ENCODE data around the gene SAP30L.

SAP30L gene

DNA sequence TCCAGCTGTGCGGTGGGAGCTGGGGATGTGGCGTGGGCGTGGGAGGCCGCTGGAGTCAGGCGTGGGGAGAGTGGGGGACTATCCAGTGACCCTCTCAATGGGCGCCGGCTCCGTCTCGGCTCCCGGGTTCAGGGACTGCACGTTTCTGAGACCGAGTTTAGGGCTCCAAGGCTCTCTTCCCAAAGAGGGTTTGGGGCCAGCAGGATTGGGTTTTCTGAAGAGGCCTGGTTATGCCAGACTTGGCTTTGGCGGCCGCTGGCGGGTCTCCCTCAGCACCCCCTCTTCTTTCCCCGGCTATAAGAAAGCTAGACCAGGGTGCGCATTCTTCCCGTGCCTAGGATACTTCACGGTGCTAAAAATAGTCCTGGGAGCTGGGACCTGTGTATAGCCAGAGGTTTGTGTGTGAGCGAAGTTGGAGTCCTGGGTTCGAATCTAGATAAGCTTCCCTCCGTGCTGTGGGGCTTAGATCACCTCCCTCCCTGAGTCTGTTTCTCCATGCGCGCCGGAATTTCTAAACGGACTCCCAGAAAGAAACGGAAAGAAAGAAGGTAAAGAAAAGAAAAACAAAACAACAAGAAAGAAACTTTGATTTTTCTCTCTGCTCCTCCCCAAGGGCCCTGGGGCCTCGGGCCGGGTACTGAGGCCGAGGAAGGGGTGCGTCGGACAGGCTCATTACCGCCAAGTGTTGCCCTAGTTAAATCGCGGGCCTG, 27.2 kb downstream of the SAP30L start:
- ChIA-PET CTCF (interaction anchor here (0.9 to 1.2 kb wide), 3 partner anchors 9 to 11 kb away, joined by 3 to 5 read pairs (median 3); no protein-coding TSS in a partner anchor), POLR2A (no interaction called here)
- H3K4me3 ChIP-seq (ENCODE audit: low read depth, low read length), result no peak overlapping the region
- DNase-seq (ENCODE audit: low read depth, low spot score), result no peak
- TF ChIP-seq, protein P1, sequence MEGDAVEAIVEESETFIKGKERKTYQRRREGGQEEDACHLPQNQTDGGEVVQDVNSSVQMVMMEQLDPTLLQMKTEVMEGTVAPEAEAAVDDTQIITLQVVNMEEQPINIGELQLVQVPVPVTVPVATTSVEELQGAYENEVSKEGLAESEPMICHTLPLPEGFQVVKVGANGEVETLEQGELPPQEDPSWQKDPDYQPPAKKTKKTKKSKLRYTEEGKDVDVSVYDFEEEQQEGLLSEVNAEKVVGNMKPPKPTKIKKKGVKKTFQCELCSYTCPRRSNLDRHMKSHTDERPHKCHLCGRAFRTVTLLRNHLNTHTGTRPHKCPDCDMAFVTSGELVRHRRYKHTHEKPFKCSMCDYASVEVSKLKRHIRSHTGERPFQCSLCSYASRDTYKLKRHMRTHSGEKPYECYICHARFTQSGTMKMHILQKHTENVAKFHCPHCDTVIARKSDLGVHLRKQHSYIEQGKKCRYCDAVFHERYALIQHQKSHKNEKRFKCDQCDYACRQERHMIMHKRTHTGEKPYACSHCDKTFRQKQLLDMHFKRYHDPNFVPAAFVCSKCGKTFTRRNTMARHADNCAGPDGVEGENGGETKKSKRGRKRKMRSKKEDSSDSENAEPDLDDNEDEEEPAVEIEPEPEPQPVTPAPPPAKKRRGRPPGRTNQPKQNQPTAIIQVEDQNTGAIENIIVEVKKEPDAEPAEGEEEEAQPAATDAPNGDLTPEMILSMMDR (IDR thresholded peaks at IDR 0.05; ENCODE audit: insufficient read depth, low read length, missing control alignments), result no peak

DNA sequence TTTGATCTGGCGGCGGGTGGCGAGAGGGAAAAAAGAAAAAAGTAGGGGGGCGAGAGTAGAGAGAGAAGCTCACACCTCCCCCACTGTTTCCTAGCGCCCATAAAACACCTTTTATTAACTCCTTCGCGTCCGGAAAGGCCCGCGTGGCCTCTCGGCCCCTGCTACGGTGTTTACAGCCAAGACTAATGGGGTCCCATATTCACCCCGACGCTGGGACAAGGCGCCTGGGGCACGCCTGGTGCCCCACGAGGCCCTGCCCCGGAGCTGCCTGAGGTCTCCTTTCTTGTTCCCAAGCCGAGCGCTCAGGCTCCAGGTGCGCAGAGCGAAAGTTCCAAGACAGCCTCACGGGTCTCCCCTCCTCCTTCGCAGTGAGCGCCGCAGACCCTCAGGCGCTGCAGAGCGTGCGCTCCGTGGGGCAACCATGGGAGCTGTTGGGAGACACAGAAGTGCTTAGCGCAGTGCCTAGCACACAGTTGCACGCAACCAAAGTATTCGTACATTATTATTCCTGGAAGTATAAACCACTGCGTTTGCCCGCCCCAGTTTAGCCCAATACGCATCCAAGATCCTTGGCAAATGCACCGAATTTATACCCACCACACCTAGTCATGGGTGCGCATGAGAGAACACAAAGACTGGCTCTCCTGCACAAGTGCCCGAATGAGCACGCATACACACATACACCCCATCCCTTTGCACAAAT, 27.9 kb downstream of the SAP30L start:
- TF ChIP-seq, protein P1 (IDR thresholded peaks at IDR 0.05; ENCODE audit: insufficient read depth, low read length, missing control alignments), result no peak
- ChIA-PET CTCF (interaction anchor here (0.9 to 1.3 kb wide), 5 partner anchors 8 to 166 kb away, joined by 3 to 5 read pairs (median 3); no protein-coding TSS in a partner anchor), POLR2A (no interaction called here)
- DNase-seq (ENCODE audit: low read depth, low spot score), result no peak
- no peak overlapping the region for H3K4me3 ChIP-seq (ENCODE audit: low read depth, low read length)

DNA sequence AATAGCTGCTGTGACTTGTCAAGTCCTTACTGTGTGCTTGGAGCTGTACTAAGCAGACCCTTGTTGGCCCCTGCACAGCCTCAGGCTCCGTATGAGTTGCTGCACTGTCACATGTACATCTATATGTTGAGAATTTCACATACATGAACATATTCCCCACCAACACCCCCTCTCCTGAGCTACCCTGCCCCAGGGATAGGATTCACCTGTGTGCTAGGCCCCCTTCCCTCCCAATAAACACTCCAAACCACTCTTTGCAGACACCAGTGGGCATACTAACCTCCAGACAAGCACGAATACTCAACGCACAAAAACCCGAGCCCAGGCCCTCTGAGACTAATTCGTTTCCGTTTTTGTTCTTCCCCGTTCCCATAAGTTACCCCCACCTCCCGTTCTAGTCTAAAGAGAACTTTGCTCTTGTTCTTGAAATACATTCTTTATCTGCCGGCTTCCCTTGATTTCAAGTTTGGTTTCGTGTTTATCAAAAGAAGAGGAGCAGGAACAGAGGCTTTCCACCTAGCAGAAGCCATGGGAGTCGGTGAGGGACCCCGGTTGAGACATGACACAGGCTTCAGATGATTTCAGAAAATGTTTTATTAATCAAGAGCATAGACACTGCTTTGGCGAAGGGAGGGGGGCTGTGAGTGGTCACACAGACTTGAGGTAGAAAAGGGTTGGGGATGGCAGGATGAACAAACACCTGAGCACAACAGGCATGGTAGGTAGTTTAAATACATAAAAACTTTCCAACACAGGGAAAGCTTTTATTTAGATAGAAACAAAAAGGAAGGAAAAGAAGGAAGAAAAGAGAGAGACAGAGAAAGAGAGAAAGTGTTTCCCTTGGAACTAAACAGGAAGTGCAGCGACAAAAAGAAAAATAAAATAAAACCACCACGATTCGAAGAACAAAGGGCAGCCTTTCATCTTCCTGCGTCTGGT, 28.9 kb downstream of the SAP30L start:
- CTCF ChIA-PET, result interaction anchor here (1.1 to 1.7 kb wide), 4 partner anchors 11 to 165 kb away, joined by 3 to 5 read pairs (median 4); no protein-coding TSS in a partner anchor
- TF ChIP-seq, protein P1 (IDR thresholded peaks at IDR 0.05; ENCODE audit: insufficient read depth, low read length, missing control alignments), result no peak
- H3K4me3 ChIP-seq (ENCODE audit: low read depth, low read length), result no peak overlapping the region
- no peak for DNase-seq (ENCODE audit: low read depth, low spot score)
- POLR2A ChIA-PET, result no interaction called here

DNA sequence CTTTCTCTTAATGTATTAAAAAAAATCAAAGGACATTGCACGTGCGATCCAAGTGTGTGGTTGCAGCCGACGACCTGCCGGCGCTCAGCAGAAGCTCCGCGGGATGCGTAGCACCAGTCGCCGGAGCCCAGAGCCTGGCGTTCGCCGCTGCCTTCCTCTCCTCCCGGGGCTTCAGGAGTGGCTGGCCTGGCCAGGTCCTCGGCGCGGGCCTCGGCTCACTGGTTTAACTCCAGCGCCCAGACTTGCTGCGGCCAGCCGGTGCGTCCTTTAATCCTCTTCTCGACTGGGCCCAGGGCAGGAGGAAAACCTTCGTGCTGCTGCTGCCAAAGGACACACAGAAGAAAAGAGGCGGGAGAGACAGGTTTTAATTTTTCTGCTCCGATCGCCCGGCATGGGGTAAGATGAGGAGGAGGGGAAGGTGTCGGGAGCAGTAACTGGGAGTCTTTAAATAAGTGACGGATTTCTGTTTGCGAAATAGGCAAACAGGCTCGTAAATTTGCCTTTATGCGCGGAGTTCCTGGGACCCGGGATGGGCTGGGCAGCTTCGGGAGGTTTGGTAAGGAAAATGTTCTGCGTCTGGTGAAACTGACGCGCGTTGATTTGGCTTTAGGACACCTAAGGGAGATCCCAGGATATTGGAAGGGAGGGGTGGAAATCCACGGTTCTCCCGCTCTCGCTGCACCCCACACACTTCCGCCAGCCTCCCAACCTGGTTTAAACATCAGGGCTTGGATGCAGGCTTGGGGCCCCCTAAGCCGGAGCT, 30.0 kb downstream of the SAP30L start:
- H3K4me3 ChIP-seq (ENCODE audit: low read depth, low read length), result no peak overlapping the region
- ChIA-PET CTCF (interaction anchor here (1.7 to 3.7 kb wide), 2 partner anchors 8 to 164 kb away, joined by 4 to 31 read pairs; no protein-coding TSS in a partner anchor), POLR2A (no interaction called here)
- DNase-seq (ENCODE audit: low read depth, low spot score), result no peak
- TF ChIP-seq, protein P1 (IDR thresholded peaks at IDR 0.05; ENCODE audit: insufficient read depth, low read length, missing control alignments), result no peak

DNA sequence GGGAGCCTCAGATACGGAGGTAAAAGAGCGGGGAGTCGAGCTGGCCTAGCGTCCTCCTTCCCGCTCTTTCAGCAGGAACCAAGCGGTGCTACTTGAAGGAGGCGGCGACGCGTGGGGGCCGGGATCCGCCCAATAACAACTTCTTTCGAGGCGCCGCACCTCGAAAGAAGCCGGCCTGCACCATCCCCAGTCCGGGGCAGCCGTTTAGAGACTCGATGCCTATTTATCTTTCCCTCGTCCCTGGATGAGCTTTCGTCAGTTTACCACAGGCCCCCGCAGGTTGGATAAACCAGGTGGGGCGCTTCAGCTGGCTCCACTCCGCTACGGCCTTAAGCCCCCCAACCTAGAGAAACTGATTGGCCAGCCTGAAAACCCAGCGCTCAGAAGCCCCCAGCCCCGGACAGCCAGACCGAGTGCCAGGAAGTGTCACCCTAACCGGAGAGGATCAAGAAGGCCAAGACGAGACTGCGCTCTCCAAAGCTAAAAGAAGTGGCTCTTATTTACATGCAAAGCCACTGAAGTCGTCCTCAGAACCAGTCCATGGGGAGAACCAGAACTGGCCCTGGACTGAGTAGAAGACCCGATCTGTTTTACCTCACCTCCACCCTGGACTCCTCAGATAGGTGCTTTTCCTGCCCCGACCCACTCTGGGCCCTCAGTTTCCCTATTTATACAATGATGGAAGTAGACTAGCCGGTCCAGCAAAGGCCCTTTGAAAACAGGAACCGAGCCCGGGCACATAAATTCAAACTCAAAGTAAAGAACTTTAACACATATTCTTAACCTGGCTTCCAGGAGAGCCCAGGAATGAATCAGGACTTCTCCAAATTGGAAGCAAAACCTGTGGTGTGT, 30.8 kb downstream of the SAP30L start:
- TF ChIP-seq, protein P1 (IDR thresholded peaks at IDR 0.05; ENCODE audit: insufficient read depth, low read length, missing control alignments), result no peak
- H3K4me3 ChIP-seq (ENCODE audit: low read depth, low read length), result no peak overlapping the region
- POLR2A ChIA-PET, result no interaction called here
- CTCF ChIA-PET, result interaction anchor here (1.7 to 3.7 kb wide), 2 partner anchors 9 to 164 kb away, joined by 4 to 31 read pairs; no protein-coding TSS in a partner anchor
- DNase-seq (ENCODE audit: low read depth, low spot score), result no peak

Measured in AG04449 (cell line).